Astrocyte (in vitro differentiated cells and primary cell): ENCODE measurements around the gene SCARF2. TPM values are rescaled to one million over a fixed set of nuclear protein-coding genes. Genes with fewer than 3 reads are reported as not detected.

Experiments used
- DNase-seq: peaks from one replicate; pipeline ENCODE4 v3.0.0-alpha.2; 2010; ENCODE audit warnings: low read depth
- FAIRE-seq: peaks from 2 replicates; lab custom pipeline; 2011; peaks lifted over from hg19 to GRCh38; lab: Jason Lieb, UNC
- H2AFZ ChIP-seq: 2 replicates; pipeline ENCODE4 v1.6.0; 2012; ENCODE audit warnings: low read depth, low read length, inconsistent platforms
- H3K27ac ChIP-seq: 2 replicates; pipeline ENCODE4 v1.5.1; 2011; ENCODE audit warnings: low read depth, low read length, inconsistent platforms
- H3K27me3 ChIP-seq: 2 replicates; pipeline ENCODE4 v1.6.0; 2011; ENCODE audit warnings: low read length, inconsistent platforms; ENCODE audit not compliant: insufficient read depth
- H3K36me3 ChIP-seq: 2 replicates; pipeline ENCODE4 v1.5.1; 2011; ENCODE audit warnings: low read length, inconsistent platforms; ENCODE audit not compliant: insufficient read depth
- H3K4me1 ChIP-seq: 2 replicates; pipeline ENCODE4 v1.5.1; 2011; ENCODE audit warnings: low read length, inconsistent platforms; ENCODE audit not compliant: insufficient read depth
- H3K4me2 ChIP-seq: 2 replicates; pipeline ENCODE4 v1.6.0; 2012; ENCODE audit warnings: low read length, inconsistent platforms
- H3K4me3 ChIP-seq: 2 replicates; pipeline ENCODE4 v1.5.1; 2011; ENCODE audit warnings: low read depth, mild to moderate bottlenecking, low read length, inconsistent platforms; ENCODE audit not compliant: insufficient read depth
- H3K79me2 ChIP-seq: 2 replicates; pipeline ENCODE4 v1.6.0; 2012; ENCODE audit warnings: mild to moderate bottlenecking, low read length, inconsistent platforms; ENCODE audit not compliant: insufficient read depth
- H3K9ac ChIP-seq: 2 replicates; pipeline ENCODE4 v1.6.0; 2012; ENCODE audit warnings: mild to moderate bottlenecking, low read length, inconsistent platforms
- H3K9me3 ChIP-seq: 2 replicates; pipeline ENCODE4 v1.5.1; 2012; ENCODE audit warnings: low read depth, mild to moderate bottlenecking, low read length, inconsistent platforms; ENCODE audit not compliant: insufficient read depth
- H4K20me1 ChIP-seq: 2 replicates; pipeline ENCODE4 v1.6.0; 2012; ENCODE audit warnings: low read length, inconsistent platforms; ENCODE audit not compliant: insufficient read depth
- H3K27ac Mint-ChIP-seq: one replicate; pipeline ENCODE4 v1.8.0; 2021; ENCODE audit warnings: mild to moderate bottlenecking, mixed read lengths; ENCODE audit not compliant: unreplicated experiment
- H3K27me3 Mint-ChIP-seq: one replicate; pipeline ENCODE4 v1.8.0; 2021; ENCODE audit warnings: low read depth, mixed read lengths; ENCODE audit not compliant: unreplicated experiment
- H3K36me3 Mint-ChIP-seq: one replicate; pipeline ENCODE4 v1.8.0; 2021; ENCODE audit warnings: low read depth, mixed read lengths; ENCODE audit not compliant: unreplicated experiment
- H3K4me1 Mint-ChIP-seq: one replicate; pipeline ENCODE4 v1.8.0; 2021; ENCODE audit warnings: low read depth, mixed read lengths; ENCODE audit not compliant: unreplicated experiment
- H3K4me3 Mint-ChIP-seq: one replicate; pipeline ENCODE4 v1.8.0; 2021; ENCODE audit warnings: mild to moderate bottlenecking, moderate library complexity, mixed read lengths; ENCODE audit not compliant: unreplicated experiment
- H3K9me3 Mint-ChIP-seq: one replicate; pipeline ENCODE4 v1.8.0; 2021; ENCODE audit warnings: mild to moderate bottlenecking, mixed read lengths; ENCODE audit not compliant: unreplicated experiment
- CTCF ChIP-seq: IDR thresholded peaks from 2 replicates; pipeline ENCODE4 v1.5.1; 2011; ENCODE audit warnings: low read depth, mild to moderate bottlenecking, inconsistent platforms, low read length, moderate library complexity; ENCODE audit not compliant: insufficient read depth
- EZH2 ChIP-seq: IDR thresholded peaks from 2 replicates; pipeline ENCODE4 v1.6.1; 2012; ENCODE audit warnings: mild to moderate bottlenecking, low read length, inconsistent platforms; ENCODE audit not compliant: insufficient read depth
- total RNA-seq: library from RNA; stranded (reverse); gene quantifications from 2 replicates; pipeline ENCODE4 v1.2.1, GENCODE V29; 2021

The SCARF2 gene
- total RNA-seq, 1 donor from 2014 or later: 17.3 TPM

DNA sequence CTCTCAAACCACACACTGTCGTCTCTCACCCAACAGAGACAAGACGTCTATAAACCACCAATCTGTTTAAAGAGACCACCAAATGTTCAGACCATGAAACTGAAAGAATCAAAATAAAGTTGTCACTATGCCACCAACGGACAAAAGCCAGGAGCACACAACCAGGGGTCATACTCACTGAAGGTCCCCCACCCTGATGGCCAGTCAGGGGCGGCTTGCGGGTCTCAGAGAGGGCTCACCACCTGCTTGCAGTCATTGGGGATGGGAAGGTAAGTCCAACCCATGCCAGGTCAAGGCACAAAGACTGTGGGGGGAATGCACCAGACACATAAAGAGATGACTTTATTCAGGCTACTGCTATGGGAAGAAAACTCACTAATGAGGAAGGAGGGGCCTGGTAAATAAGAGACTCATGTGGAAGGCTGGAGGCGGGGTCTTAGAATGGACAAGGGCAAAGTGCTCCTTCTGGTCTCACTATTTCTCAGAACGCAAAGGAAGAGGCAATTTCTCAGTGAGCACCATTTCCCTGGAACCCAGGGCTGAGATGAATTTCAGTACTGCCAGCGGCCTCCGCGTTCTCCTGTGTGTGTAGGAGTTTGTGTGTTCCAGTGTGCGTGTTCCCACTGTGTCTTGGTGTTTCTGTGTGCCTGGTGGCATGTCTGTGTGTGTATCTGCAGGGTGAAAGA is 17.3 kb downstream of the SCARF2 start:
- Histone ChIP-seq H3K36me3 (no peaks in the 10 kb centered on the region), H3K9ac (no peak overlapping the region), H3K9me3 (no peaks in the 10 kb centered on the region), H3K27ac (no peak overlapping the region), H3K4me2 (no peak overlapping the region), H3K4me3 (no peak overlapping the region), H3K4me1 (peaks cover 7% of the 10 kb centered on the region), H3K27me3 (no peaks in the 10 kb centered on the region), H3K79me2 (no peaks in the 10 kb centered on the region), H4K20me1 (peaks cover 20% of the 10 kb centered on the region), H2AFZ (no peak overlapping the region)
- H3K27me3 Mint-ChIP-seq: peaks cover 18% of the 10 kb centered on the region
- H3K36me3 Mint-ChIP-seq: peaks cover 3% of the 10 kb centered on the region
- DNase-seq (no peak), FAIRE-seq (no peak)
- H3K4me1 Mint-ChIP-seq: peaks cover 2% of the 10 kb centered on the region
- TF ChIP-seq CTCF (no peak), EZH2 (no peak)
- H3K9me3 Mint-ChIP-seq: no peaks in the 10 kb centered on the region
- no peak overlapping the region for H3K4me3 Mint-ChIP-seq
- H3K27ac Mint-ChIP-seq: no peak overlapping the region

- peaks cover 19% of the 10 kb centered on the region for H3K27me3 Mint-ChIP-seq
- H3K4me3 Mint-ChIP-seq: no peak overlapping the region
- no peak overlapping the region for H3K9ac ChIP-seq
Measured at GRCh38 chr22:20419664-20419951, 18.0 kb downstream of the SCARF2 start.

More at GRCh38 chr22:20419664-20419951, 18.0 kb downstream of the SCARF2 start:
- peaks cover 3% of the 10 kb centered on the region for H3K36me3 Mint-ChIP-seq
- Histone ChIP-seq H3K9me3 (no peaks in the 10 kb centered on the region), H2AFZ (no peak overlapping the region), H3K4me1 (peaks cover 7% of the 10 kb centered on the region), H3K79me2 (no peaks in the 10 kb centered on the region), H3K27me3 (no peaks in the 10 kb centered on the region), H3K4me2 (no peak overlapping the region), H3K36me3 (no peaks in the 10 kb centered on the region), H3K4me3 (no peak overlapping the region), H3K27ac (no peak overlapping the region), H4K20me1 (peaks cover 16% of the 10 kb centered on the region)
- peaks cover 2% of the 10 kb centered on the region for H3K4me1 Mint-ChIP-seq
- no peak overlapping the region for H3K27ac Mint-ChIP-seq
- DNase-seq: no peak
- no peak for FAIRE-seq
- no peak for TF ChIP-seq EZH2
- no peak for TF ChIP-seq CTCF
- no peaks in the 10 kb centered on the region for H3K9me3 Mint-ChIP-seq
